Endothelial cell of umbilical vein (primary cell): ENCODE data around the gene VAV2. TPM values are rescaled to one million over a fixed set of nuclear protein-coding genes. Genes with fewer than 3 reads are reported as not detected.

Experiments used
- BruUV-seq: library from RNA; stranded (reverse); fragments of 400-500 nt; replicated peaks from 2 replicates; lab custom pipeline; 2021; lab: Mats Ljungman, UMichigan
- CTCF ChIA-PET: fragments of 300-600, 350-600 bp; sonication (Branson Sonifier 250); formaldehyde crosslinking; loops from one replicate; lab custom pipeline; 2021; ENCODE audit warnings: antibody characterized with exemption, inconsistent platforms; lab: Charles Lee
- POLR2A ChIA-PET: fragments of 300-600, 350-600 bp; sonication (Branson Sonifier 250); formaldehyde crosslinking; loops from one replicate; lab custom pipeline; 2021; ENCODE audit warnings: antibody characterized with exemption, inconsistent platforms; lab: Charles Lee
- DNase-seq: peaks from one replicate; pipeline ENCODE4 v3.0.0-alpha.2; 2011; ENCODE audit warnings: low read depth, low spot score
- FAIRE-seq: peaks from 2 replicates; lab custom pipeline; 2011; peaks lifted over from hg19 to GRCh38; lab: Jason Lieb, UNC
- H2AFZ ChIP-seq: 2 replicates; pipeline ENCODE4 v1.6.0; 2012; ENCODE audit warnings: low read depth, low read length, control low read depth, inconsistent platforms
- H3K27ac ChIP-seq: 2 replicates; pipeline ENCODE4 v1.5.1; 2011; ENCODE audit warnings: low read depth, mild to moderate bottlenecking, control low read depth, low read length, moderate library complexity; ENCODE audit not compliant: insufficient read depth
- H3K27me3 ChIP-seq, 2 experiments: 2 replicates each; pipeline versions ENCODE4 v1.6.0 to v1.6.1; 2011; ENCODE audit warnings: low read length in 2 of 2, mixed read lengths in 1 of 2; ENCODE audit not compliant: control insufficient read depth in 2 of 2, insufficient read depth in 2 of 2
- H3K36me3 ChIP-seq, 2 experiments: 2 replicates in 1 of 2; 3 replicates in 1 of 2; pipeline ENCODE4 v1.5.1; 2011; ENCODE audit warnings: low read length in 2 of 2, mild to moderate bottlenecking in 1 of 2, moderate library complexity in 1 of 2; ENCODE audit not compliant: control insufficient read depth in 2 of 2, insufficient read depth in 2 of 2; ENCODE audit errors: extremely low read depth in 1 of 2
- H3K4me1 ChIP-seq: 3 replicates; pipeline ENCODE4 v1.5.1; 2011; ENCODE audit warnings: mild to moderate bottlenecking, low read length; ENCODE audit not compliant: control insufficient read depth, insufficient read depth; ENCODE audit errors: extremely low read depth
- H3K4me2 ChIP-seq: 2 replicates; pipeline ENCODE4 v1.6.1; 2011; ENCODE audit warnings: low read length, control low read depth, mixed read lengths; ENCODE audit not compliant: insufficient read depth
- H3K4me3 ChIP-seq, 3 experiments: fragments of 200-600 bp in 1 of 3; sonication (generic), shearing (Covaris generic) in 1 of 3; replicated peaks in 1 of 3; 2 replicates each; pipeline ENCODE4 v1.5.1; 2011 to 2016; ENCODE audit warnings: control low read depth in 3 of 3, low read length in 3 of 3, mild to moderate bottlenecking in 2 of 3, inconsistent platforms in 1 of 3, low read depth in 1 of 3, moderate library complexity in 1 of 3; ENCODE audit not compliant: insufficient read depth in 1 of 3
- H3K79me2 ChIP-seq: 2 replicates; pipeline ENCODE4 v1.6.0; 2012; ENCODE audit warnings: low read length, inconsistent platforms; ENCODE audit not compliant: control insufficient read depth, insufficient read depth
- H3K9ac ChIP-seq: replicated peaks from 2 replicates; pipeline ENCODE3; 2011; ENCODE audit warnings: low read length, control low read depth; ENCODE audit not compliant: insufficient read depth; ENCODE audit errors: extremely low read depth
- H3K9me1 ChIP-seq: replicated peaks from 3 replicates; pipeline ENCODE4 v1.6.0; 2011; ENCODE audit warnings: mild to moderate bottlenecking, low read length; ENCODE audit not compliant: control insufficient read depth, insufficient read depth; ENCODE audit errors: extremely low read depth
- H3K9me3 ChIP-seq: replicated peaks from 2 replicates; pipeline ENCODE4 v1.5.1; 2012; ENCODE audit warnings: low read length, inconsistent platforms; ENCODE audit not compliant: control insufficient read depth, insufficient read depth
- H4K20me1 ChIP-seq: replicated peaks from 2 replicates; pipeline ENCODE3; 2011; ENCODE audit warnings: mild to moderate bottlenecking, low read length; ENCODE audit not compliant: control insufficient read depth, insufficient read depth; ENCODE audit errors: extremely low read depth
- EZH2 ChIP-seq: IDR thresholded peaks from 2 replicates; pipeline ENCODE4 v1.6.1; 2012; ENCODE audit warnings: borderline replicate concordance, low read depth, mild to moderate bottlenecking, moderate library complexity, low read length, inconsistent platforms; ENCODE audit not compliant: severe bottlenecking
- FOS ChIP-seq: IDR thresholded peaks from 2 replicates; pipeline ENCODE4 v1.6.1; 2011; ENCODE audit warnings: mild to moderate bottlenecking, low read length, moderate library complexity, borderline replicate concordance; ENCODE audit not compliant: insufficient read depth
- GATA2 ChIP-seq: IDR thresholded peaks from 2 replicates; pipeline ENCODE4 v1.7.0; 2011; ENCODE audit warnings: low read depth, mild to moderate bottlenecking, moderate library complexity, mixed read lengths, low read length; ENCODE audit not compliant: insufficient read length, insufficient read depth
- JUN ChIP-seq: IDR thresholded peaks from 2 replicates; pipeline ENCODE4 v1.6.1; 2011; ENCODE audit warnings: borderline replicate concordance, low read depth; ENCODE audit not compliant: insufficient read length, insufficient read depth
- MYC ChIP-seq: IDR thresholded peaks from one replicate; pipeline ENCODE4 v1.6.1; 2011; ENCODE audit warnings: mild to moderate bottlenecking, low read depth, low read length
- POLR2A ChIP-seq: IDR thresholded peaks from 2 replicates; pipeline ENCODE4 v1.6.1; 2012; ENCODE audit warnings: low read depth, mild to moderate bottlenecking, control low read depth, low read length
- POLR2AphosphoS5 ChIP-seq: IDR thresholded peaks from 2 replicates; pipeline ENCODE4 v1.6.1; 2012; ENCODE audit warnings: low read depth, mild to moderate bottlenecking, control low read depth, low read length, moderate library complexity; ENCODE audit not compliant: insufficient read depth
- dilution Hi-C: fragments of 300-500 bp; cut with MboI; formaldehyde crosslinking; loops from one replicate; pipeline ENCODE4 v1.15.0; 2019; ENCODE audit warnings: low sequenced_read_pairs; ENCODE audit not compliant: extremely low pct_ligation_motif_present
- intact Hi-C: fragments of 100-400 bp; cut with micrococcal nuclease; formaldehyde crosslinking; loops from one replicate; pipeline ENCODE4 v1.10.0; 2022
- polyA plus RNA-seq, 4 experiments: library from polyadenylated mRNA; depleted of rRNA in 3 of 4; stranded (reverse) in 3 of 4; unstranded in 1 of 4; fragments of >200 nt; gene quantifications; 2 replicates each; pipeline versions ENCODE4 v1.2.1 to v1.2.3, GENCODE V29; 2011 to 2012; ENCODE audit warnings: missing spikeins in 1 of 4
- total RNA-seq: library from RNA; stranded (reverse); gene quantifications from 2 replicates; pipeline ENCODE4 v1.2.3, GENCODE V29; 2021
- TF ChIP-seq, protein P1 (sequence below): IDR thresholded peaks from 2 replicates; pipeline ENCODE4 v1.6.1; 2011; ENCODE audit not compliant: insufficient read depth, insufficient read length
- TF ChIP-seq, protein P2 (sequence below), 2 donors: IDR thresholded peaks; 1 replicate in 1 of 2; 2 replicates in 1 of 2; pipeline ENCODE4 v1.5.1; 2011; ENCODE audit warnings: low read length in 2 of 2, mild to moderate bottlenecking in 2 of 2, moderate library complexity in 2 of 2, control low read depth in 1 of 2, inconsistent platforms in 1 of 2, low read depth in 1 of 2; ENCODE audit not compliant: insufficient read depth in 1 of 2; ENCODE audit errors: extremely low read depth in 1 of 2

VAV2 gene
- total and polyA plus RNA-seq, 2 donors (not counting 3 experiments of a cell fraction or from before 2014, with no cell fraction given): 10.6 to 30.6 TPM

DNA sequence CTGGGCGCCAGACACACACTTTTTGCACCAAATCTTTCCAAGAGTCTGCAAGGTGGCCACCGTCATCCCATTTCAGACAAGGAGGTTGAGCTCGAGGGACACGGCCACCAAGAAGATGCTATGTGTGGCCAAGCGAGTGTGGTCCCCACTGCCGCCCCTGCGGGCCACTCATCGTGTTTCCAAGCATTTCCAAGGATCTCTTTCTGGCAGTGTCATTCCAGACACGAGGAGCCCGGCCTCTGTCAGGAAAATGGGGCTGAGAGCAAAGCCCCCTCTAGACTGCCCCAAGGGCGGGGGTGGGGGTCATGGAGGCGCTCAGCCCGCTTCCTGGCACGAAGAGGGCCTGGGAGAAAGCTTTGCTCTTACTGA, 10.6 kb downstream of the VAV2 start:
- intact Hi-C loops: no loop called here
- no peaks in the 10 kb centered on the region for H4K20me1 ChIP-seq
- BruUV-seq: no TSS peak

More for the DNA sequence above, 10.6 kb downstream of the VAV2 start:
- Histone ChIP-seq H3K4me3 (no peak overlapping the region), H3K9me3 (no peaks in the 10 kb centered on the region), H3K9me1 (no peaks in the 10 kb centered on the region), H3K4me1 (peaks cover 14% of the 10 kb centered on the region), H3K27me3 (no peaks in the 10 kb centered on the region), H3K4me2 (no peak overlapping the region), H3K27ac (no peak overlapping the region), H3K9ac (no peak overlapping the region), H2AFZ (no peak overlapping the region), H3K79me2 (peaks cover 93% of the 10 kb centered on the region), H3K36me3 (no peaks in the 10 kb centered on the region)
- DNase-seq (no peak), FAIRE-seq (no peak)
- TF ChIP-seq, protein P1, sequence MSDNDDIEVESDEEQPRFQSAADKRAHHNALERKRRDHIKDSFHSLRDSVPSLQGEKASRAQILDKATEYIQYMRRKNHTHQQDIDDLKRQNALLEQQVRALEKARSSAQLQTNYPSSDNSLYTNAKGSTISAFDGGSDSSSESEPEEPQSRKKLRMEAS: no peak
- no peak for TF ChIP-seq FOS
- TF ChIP-seq MYC: no peak
- TF ChIP-seq JUN: no peak
- TF ChIP-seq GATA2: no peak
- TF ChIP-seq POLR2AphosphoS5: no peak
- no peak for TF ChIP-seq POLR2A
- TF ChIP-seq, protein P2, sequence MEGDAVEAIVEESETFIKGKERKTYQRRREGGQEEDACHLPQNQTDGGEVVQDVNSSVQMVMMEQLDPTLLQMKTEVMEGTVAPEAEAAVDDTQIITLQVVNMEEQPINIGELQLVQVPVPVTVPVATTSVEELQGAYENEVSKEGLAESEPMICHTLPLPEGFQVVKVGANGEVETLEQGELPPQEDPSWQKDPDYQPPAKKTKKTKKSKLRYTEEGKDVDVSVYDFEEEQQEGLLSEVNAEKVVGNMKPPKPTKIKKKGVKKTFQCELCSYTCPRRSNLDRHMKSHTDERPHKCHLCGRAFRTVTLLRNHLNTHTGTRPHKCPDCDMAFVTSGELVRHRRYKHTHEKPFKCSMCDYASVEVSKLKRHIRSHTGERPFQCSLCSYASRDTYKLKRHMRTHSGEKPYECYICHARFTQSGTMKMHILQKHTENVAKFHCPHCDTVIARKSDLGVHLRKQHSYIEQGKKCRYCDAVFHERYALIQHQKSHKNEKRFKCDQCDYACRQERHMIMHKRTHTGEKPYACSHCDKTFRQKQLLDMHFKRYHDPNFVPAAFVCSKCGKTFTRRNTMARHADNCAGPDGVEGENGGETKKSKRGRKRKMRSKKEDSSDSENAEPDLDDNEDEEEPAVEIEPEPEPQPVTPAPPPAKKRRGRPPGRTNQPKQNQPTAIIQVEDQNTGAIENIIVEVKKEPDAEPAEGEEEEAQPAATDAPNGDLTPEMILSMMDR (IDR thresholded peaks at IDR 0.05; ENCODE audit: extremely low read depth in 1 of 2, insufficient read depth in 1 of 2, low read depth in 1 of 2, low read length in 2 of 2): no peak
- TF ChIP-seq EZH2: no peak
- dilution Hi-C loops: no loop called here
- CTCF ChIA-PET: no interaction called here
- POLR2A ChIA-PET: no interaction called here
